HS-5 (cell line): ENCODE measurements around the gene PRPH2.
"Not testable (repeated sequence)": the region's sequence is repeated elsewhere in the genome, so short reads cannot be mapped to it uniquely, and the experiment has no call there.

Source experiments
- DNase-seq: peaks from one replicate; pipeline ENCODE4 v3.0.0-alpha.2; 2012; ENCODE audit warnings: low read depth

PRPH2 gene

DNA sequence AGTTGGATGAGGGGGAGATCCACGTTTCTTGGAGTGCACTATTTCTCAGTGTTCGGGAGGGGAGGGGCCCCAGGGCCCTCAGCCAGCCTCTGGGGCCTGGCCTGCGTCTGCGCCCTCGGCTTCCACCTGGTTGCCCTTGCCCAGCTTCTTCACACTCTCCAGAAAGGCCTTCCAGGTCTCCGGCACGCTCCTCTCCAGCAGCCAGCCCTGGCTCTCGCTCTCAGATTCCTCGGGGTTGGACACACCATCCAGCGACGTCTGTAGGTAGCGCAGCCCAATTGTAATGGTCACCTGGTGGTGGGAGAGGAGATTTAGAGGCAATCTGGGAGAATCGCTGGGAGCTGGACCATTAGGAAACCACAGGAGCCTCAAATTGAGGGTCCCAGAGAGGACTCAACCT is 24.2 kb downstream of the PRPH2 start:
- no peak for DNase-seq

DNA sequence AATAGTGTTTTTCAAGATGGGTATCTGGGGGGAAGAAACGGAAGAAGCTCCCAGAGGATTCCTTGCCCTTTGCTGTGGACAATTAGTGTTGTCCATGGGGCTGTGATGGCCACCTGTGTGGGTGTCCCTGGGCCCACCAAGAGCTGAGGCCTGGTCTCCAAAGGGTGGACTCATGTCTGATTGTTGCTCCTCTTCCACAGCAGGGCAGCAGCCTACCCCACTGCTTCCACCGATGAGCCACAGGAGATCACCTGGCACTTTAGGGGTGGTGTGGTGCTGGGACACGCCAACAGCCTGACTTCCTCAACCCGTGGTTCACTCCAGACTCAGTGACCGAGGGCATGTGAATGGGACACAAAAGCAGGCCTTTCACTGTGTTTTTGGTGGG is 25.1 kb downstream of the PRPH2 start:
- no peak for DNase-seq

DNA sequence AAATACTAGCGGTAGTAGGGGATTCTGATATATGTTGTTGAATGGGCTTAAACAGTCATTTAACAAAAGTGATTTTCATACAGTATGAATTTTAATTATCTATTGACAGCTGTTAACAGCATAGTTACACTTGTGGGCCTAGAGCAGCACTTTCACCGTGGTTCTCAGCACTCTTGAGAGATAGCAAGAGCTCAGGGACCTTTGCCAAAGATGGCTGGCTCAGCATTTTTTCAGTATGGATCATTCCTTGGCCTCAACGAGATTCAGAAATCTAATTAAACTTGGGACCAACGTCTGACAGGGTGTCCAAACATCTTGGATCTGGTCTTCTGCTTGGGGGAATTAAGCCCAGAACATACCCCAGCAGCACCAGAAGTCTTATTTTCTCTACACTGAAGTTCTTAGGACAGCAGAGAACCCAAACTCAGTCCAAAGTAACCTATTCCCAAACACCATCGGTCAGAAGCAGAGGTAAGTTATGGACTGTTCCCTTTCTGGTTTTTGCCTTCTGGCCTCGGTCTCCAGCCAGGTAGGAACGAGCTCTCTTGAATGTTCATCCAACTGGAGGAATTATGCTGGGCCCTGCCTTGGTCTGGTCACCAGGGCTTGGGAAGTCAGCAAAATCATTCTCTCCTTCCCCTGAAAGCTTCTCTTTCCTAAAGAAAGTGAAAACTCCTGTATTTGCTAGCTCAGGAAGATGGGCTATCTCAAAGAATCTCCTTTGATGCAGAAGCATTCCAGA is 25.7 kb downstream of the PRPH2 start:
- DNase-seq = no peak

DNA sequence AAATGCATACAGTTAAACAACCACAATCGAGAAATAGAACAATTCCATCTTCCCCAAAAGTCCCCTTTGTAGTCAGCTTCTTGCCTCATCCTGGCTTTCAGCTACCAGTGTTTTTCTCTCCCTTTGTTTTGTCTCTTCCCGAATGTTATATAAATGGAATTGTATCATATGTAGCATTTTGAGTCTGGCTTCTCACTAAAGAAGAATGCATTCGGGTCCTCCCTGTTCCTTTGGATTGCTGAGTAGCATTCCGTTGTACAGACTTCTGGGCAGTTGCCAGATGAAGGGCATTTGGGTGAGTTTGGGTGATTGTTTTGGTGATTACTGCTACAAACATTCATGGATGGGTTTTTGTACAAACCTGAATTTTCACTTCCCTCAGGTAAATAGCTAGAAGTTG is 27.8 kb downstream of the PRPH2 start:
- DNase-seq = peak; percentile 43

DNA sequence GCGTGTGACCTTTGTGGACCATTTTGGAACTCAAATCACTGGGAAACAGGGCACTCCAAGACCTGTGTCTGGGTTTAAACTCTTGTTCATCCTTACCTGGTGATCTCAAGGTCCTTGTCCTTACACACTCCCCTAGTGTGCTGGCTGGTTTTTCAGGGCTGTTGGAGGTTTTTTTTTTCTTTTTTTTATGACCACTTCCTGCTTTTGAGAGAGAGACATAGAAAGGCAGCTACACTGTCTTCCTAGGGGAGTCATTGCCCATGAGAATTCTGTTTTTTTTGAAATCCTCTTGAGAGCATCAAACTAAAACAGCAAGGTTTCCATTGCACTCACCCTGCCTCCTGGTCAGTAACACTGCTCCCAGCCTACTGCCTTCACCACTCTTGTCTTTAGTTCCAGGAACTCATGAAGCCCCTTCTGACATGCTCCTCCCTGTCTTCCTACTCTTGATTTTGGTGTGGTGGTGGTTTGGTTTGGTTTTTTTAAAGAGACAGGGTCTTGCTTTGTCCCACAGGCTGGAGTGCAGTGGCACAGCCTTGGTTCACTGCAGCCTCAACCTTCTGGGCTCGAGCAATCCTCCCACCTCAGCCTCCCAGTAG is 28.6 kb downstream of the PRPH2 start:
- no peak for DNase-seq

DNA sequence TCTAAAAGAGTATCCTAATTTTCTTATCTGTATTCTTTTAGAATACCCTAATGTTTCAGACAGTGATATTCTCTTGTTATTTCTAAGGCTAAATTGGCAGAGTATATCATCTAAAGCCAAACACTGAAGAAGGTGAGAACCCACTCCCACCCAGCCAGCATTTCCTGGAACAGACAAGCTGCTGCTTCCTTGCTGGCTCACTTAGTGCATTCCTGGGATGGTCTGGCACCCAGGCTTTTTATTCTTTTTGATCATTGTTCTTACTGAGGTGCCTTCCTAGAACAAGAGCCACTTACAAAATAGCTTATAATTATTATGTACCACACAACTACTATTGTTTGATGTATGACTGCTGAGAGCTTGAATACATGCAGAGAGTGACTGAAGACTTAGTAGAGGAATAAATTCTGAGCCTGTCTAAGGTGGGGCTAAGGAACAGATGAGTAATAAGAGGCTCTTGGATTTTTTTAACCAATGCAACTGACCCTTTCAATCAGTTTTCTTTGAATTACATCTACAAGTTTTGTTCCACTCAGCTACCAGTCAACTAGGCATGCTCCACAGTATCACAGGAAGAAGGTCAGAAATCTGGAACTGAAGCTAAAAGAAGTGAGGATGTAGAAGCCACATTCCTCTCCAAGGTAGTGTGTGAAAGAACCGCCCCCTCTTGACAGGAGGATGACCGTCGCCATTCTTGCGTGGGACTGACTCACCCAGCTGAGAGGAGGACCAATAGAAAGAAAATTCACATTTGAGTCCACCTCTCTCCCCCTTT is 30.1 kb downstream of the PRPH2 start:
- DNase-seq = peak; percentile 24

- DNase-seq = no peak
These were observed 31.5 kb downstream of the PRPH2 start for GRCh38 chr6:42690872-42691271.

GRCh38 chr6:42690151-42690702 is 32.2 kb downstream of the PRPH2 start:
- no peak for DNase-seq

DNA sequence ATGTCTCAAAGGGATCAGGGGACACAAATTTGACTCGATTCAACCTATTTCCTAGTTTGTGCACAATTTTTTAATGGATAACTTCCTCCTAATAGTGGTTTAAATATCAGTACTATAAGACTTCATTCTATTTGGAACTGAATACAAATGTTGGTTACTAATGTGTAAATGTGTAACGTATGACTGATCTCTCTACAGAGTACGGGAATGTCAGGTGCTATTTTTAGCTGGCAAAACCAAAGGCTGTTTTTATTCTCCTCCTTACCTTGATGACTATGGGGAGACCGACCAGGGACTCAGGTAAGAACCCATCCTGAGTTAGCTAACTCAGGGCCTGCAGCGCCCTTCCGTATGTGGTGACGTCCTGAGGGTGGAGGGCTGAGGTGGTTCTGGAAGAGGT is 33.0 kb downstream of the PRPH2 start:
- DNase-seq = no peak

- no peak for DNase-seq
These were observed 34.1 kb downstream of the PRPH2 start for GRCh38 chr6:42688281-42688680.

- no peak for DNase-seq
These were observed 43.0 kb downstream of the PRPH2 start for GRCh38 chr6:42679358-42679757.

- DNase-seq = no peak
These were observed 47.6 kb downstream of the PRPH2 start for GRCh38 chr6:42674780-42675179.

DNA sequence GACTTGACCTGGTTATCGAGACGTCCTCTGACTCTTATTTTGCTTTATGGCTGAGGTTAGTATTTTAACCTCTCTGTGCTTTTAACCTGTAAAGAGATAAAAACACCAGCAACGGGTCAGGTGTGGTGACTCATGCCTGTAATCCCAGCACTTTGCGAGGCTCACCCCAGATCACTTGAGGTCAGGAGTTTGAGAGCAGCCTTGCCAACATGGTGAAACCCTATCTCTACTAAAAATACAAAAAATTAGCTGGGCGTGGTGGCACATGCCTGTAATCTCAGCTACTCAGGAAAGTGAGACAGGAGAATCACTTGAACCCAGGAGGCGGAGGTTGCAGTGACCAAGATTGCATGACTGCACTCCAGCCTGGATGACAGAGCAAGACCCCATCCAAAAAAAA is 48.0 kb downstream of the PRPH2 start:
- not testable (repeated sequence) for DNase-seq

GRCh38 chr6:42664718-42665117 is 57.7 kb downstream of the PRPH2 start:
- DNase-seq = no peak

DNA sequence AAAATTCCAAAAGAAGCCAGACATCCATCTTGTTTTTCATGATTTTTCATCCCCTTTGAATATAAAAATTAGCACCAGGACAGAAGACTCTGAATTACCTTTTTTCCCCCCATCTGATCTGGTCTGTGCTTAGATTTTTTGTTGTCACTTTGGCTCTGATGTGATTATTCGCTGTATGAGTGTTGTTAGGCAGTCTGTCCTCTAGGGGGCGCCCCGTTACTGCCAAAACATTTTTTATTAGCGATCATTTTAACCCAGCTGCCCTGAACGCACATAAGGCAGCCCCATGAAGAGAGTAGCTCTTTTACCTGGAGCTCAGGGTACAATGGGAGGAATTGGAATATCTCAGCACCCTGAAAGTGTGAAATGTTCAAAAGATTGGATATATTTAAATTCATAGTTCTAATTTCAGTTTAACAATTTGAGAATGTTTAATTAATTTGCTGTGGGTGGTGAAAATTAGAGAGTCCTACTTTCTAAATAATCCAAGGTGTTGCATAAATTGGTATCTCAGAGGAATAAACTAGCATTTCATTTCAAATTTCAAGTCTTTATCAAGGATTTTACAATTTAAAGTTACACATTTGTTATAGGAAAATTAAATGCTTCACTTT is 60.8 kb downstream of the PRPH2 start:
- peak; percentile 34 for DNase-seq

GRCh38 chr6:42659806-42660205 is 62.6 kb downstream of the PRPH2 start:
- DNase-seq = no peak

DNA sequence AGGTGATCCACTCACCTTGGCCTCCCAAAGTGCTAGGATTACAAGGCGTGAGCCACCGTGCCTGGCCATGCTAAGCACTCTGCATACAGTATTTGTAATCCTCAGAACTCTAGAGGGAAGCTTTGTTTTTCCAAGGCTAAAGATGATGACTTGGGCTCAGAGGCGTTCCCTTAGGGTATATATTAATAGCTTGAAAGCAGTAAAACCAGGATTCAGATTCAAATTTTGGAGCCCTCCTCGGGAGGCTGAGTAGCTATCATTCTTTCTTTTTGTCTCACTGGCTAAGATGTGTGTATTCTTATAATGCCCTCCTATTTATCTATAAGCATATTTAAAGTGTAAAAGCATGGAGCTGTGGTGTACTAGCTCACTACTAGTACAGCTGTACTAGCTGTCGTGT is 68.5 kb downstream of the PRPH2 start:
- no peak for DNase-seq

DNA sequence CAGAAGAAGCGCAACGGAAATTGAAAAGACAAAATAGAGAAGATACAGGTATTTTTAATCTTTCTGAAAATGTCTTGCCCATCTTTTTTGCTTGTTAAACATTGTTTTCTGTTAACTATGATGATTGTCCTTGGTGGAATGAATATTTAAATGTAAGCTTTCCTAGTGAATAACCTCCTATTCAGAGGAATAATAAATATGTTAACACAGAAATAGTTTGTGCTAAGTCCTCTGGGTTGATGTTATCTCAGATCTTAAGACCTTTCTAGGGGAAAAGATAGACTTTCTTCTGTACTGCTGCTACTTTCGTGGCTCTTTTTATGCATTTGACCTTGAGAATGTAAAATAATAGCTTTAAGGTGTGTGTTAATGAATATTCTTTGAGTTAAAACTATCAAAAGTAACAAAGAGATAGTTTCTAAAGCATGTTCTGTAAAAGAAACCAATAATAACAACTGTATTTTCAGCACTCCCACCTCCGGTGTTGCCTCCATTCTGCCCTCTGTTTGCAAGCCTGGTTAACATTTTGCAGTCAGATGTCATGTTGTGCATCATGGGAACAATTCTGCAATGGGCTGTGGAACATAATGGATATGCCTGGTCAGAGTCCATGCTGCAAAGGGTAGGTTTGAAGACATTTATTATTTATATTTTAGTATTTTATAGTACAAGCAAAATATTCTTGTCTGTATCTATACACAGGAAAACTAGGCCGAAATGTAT is 70.2 kb downstream of the PRPH2 start:
- DNase-seq = no peak
